HG03354 (cell line): ENCODE data around the gene KEL.

Experiments
- ATAC-seq: cut with Tn5 transposase; IDR thresholded peaks from one replicate; pipeline ENCODE4 v1.9.1; 2021; ENCODE audit warnings: mild to moderate bottlenecking; ENCODE audit not compliant: unreplicated experiment, poor library complexity, severe bottlenecking

KEL gene

GRCh38 chr7:142962991-142963390 lies 828 bp upstream of the KEL start:
- no peak for ATAC-seq

GRCh38 chr7:142961595-142961972 lies 579 bp downstream of the KEL start:
- ATAC-seq = no peak

GRCh38 chr7:142960955-142961512 lies 1.1 kb downstream of the KEL start:
- no peak for ATAC-seq

- ATAC-seq = no peak
These were observed 3.0 kb downstream of the KEL start for GRCh38 chr7:142959202-142959601.

- ATAC-seq = no peak
These were observed 4.4 kb downstream of the KEL start for GRCh38 chr7:142957723-142958122.

- no peak for ATAC-seq
These were observed 5.1 kb downstream of the KEL start for GRCh38 chr7:142956951-142957623.

GRCh38 chr7:142954680-142955268 lies 7.4 kb downstream of the KEL start:
- ATAC-seq = peak; percentile 90

- no peak for ATAC-seq
These were observed 11.9 kb downstream of the KEL start for GRCh38 chr7:142950235-142950634.

GRCh38 chr7:142948603-142949002 lies 13.6 kb downstream of the KEL start:
- ATAC-seq = no peak

- ATAC-seq = no peak
These were observed 17.2 kb downstream of the KEL start for GRCh38 chr7:142945001-142945400.

GRCh38 chr7:142943706-142944268 lies 18.4 kb downstream of the KEL start:
- no peak for ATAC-seq

- no peak for ATAC-seq
These were observed 19.4 kb downstream of the KEL start for GRCh38 chr7:142942746-142943145.

GRCh38 chr7:142941541-142941940 lies 20.6 kb downstream of the KEL start:
- no peak for ATAC-seq

GRCh38 chr7:142940966-142941535 lies 21.1 kb downstream of the KEL start:
- ATAC-seq = no peak

- ATAC-seq = no peak
These were observed 22.8 kb downstream of the KEL start, which contains the start of gene LLCFC1 for GRCh38 chr7:142939226-142939910. Gene LLCFC1, plus strand, starts transcription at chr7:142939484. Its CDS starts 138 bp downstream, at chr7:142939622.

- no peak for ATAC-seq
These were observed 23.6 kb downstream of the KEL start for GRCh38 chr7:142938611-142939010.

GRCh38 chr7:142935941-142936565 lies 26.1 kb downstream of the KEL start:
- no peak for ATAC-seq

- ATAC-seq = no peak
These were observed 28.1 kb downstream of the KEL start for GRCh38 chr7:142934056-142934455.

GRCh38 chr7:142933624-142934023 lies 28.5 kb downstream of the KEL start, which contains the start of gene TRPV5:
Gene TRPV5, minus strand, starts transcription at chr7:142933746. Its CDS starts 287 bp downstream, at chr7:142933459.
- ATAC-seq = no peak

- no peak for ATAC-seq
These were observed 29.1 kb downstream of the KEL start for GRCh38 chr7:142933092-142933475.
